GM23338 (cell line): ENCODE results near the gene NKD1.

Experiments used
- CTCF ChIP-seq, 2 experiments: fragments of 200-600 bp in 1 of 2; sonication (generic) in 1 of 2; conservative IDR thresholded peaks; 2 replicates each; pipeline versions ENCODE4 v1.5.1 to v1.6.1; 2016 to 2017; ENCODE audit warnings: antibody characterized with exemption in 2 of 2, low read depth in 2 of 2, mild to moderate bottlenecking in 2 of 2, moderate library complexity in 1 of 2
- ETS1 ChIP-seq: IDR thresholded peaks from 2 replicates; pipeline ENCODE4 v1.6.1; 2016; ENCODE audit warnings: antibody characterized with exemption
- EZH2 ChIP-seq: fragments of 200-600 bp; sonication (generic); IDR thresholded peaks from one replicate; pipeline ENCODE4 v1.8.0; 2017; ENCODE audit warnings: antibody characterized with exemption, mild to moderate bottlenecking, low read depth; ENCODE audit not compliant: unreplicated experiment
- EZH2phosphoT487 ChIP-seq: fragments of 200-600 bp; sonication (generic); IDR thresholded peaks from one replicate; pipeline ENCODE4 v1.8.1; 2018; ENCODE audit warnings: antibody characterized with exemption; ENCODE audit not compliant: unreplicated experiment

- TF ChIP-seq CTCF (conservative IDR thresholded peaks at IDR 0.05; ENCODE audit: low read depth in 2 of 2) = no peak
- no peak for TF ChIP-seq EZH2phosphoT487
- no peak for TF ChIP-seq EZH2
- no peak for TF ChIP-seq ETS1
Measured at GRCh38 chr16:50625374-50625773, 77.2 kb downstream of the NKD1 start.
